Measurements from ENCODE around the gene GPR119.

- no peak for TF ChIP-seq CTCF (IDR thresholded peaks at IDR 0.05)
- TF ChIP-seq POLR2A (IDR thresholded peaks at IDR 0.05): no peak
These were observed 33.8 kb upstream of the GPR119 start for GRCh38 chrX:130419263-130419662.
